Right atrium auricular region (tissue), 2 donors: ENCODE results near the gene TMEM63B. TPM values are rescaled to one million over a fixed set of nuclear protein-coding genes. Genes with fewer than 3 reads are reported as not detected.

Source experiments
- DNase-seq: peaks from one replicate; pipeline ENCODE4 v3.0.0-alpha.2; 2019; ENCODE audit warnings: low spot score
- H3K27ac ChIP-seq, 2 donors: fragments of 200-600 bp; sonication (generic); 1 replicate in 1 of 2; 2 replicates in 1 of 2; pipeline ENCODE4 v1.5.1; 2016 to 2019
- H3K27me3 ChIP-seq, 2 donors: fragments of 200-600 bp; sonication (generic); one replicate each; pipeline versions ENCODE4 v1.5.1 to v1.6.0; 2017 to 2019
- H3K36me3 ChIP-seq: fragments of 200-600 bp; sonication (generic); one replicate; pipeline ENCODE4 v1.5.1; 2016
- H3K4me1 ChIP-seq, 2 donors: fragments of 200-600 bp; sonication (generic); one replicate each; pipeline versions ENCODE4 v1.5.1 to v1.6.0; 2017 to 2019
- H3K4me3 ChIP-seq, 2 donors: fragments of 200-600 bp; sonication (generic); 1 replicate in 1 of 2; 2 replicates in 1 of 2; pipeline ENCODE4 v1.5.1; 2017 to 2019; ENCODE audit warnings: mild to moderate bottlenecking in 1 of 2, moderate library complexity in 1 of 2
- H3K9me3 ChIP-seq, 2 donors: fragments of 200-600 bp; sonication (generic); one replicate each; pipeline ENCODE4 v1.5.1; 2019
- CTCF ChIP-seq, 2 donors: fragments of 200-600 bp; sonication (generic); IDR thresholded peaks; one replicate each; pipeline ENCODE4 v1.5.1; 2019; ENCODE audit warnings: antibody characterized with exemption in 2 of 2
- total RNA-seq, 2 donors: library from RNA; depleted of rRNA; stranded (reverse); fragments of >200 nt; gene quantifications; one replicate each; pipeline ENCODE4 v1.1.0, GENCODE V29; 2016

Gene TMEM63B
- total RNA-seq, result 10 to 100 TPM; 29.2 to 37.1 TPM

- no peak for TF ChIP-seq CTCF (IDR thresholded peaks at IDR 0.05)
- Histone ChIP-seq H3K27me3 (no peaks in the 10 kb centered on the region), H3K36me3 (no peaks in the 10 kb centered on the region), H3K9me3 (no peaks in the 10 kb centered on the region), H3K27ac (peak within 1 kb of the TSS; percentile 93 to 96), H3K4me1 (peaks cover 0 to 50% of the 10 kb centered on the region in 2 donors), H3K4me3 (peak within 1 kb of the TSS; percentile 76 to 100)
- DNase-seq, result peak; percentile 81
Measured at GRCh38 chr6:44127186-44128019, at the start of gene TMEM63B, which contains the start of gene MRPL14. Gene TMEM63B (plus strand): TSS chr6:44127554. CDS start chr6:44134585, 7,031 bp downstream. Gene MRPL14 (minus strand): TSS chr6:44127452. CDS start chr6:44116611, 10,841 bp downstream.

GRCh38 chr6:44078219-44078826, 49.0 kb upstream of the TMEM63B start:
- Histone ChIP-seq H3K27ac (peak overlapping the region in 1 of 2 donors; percentile 67), H3K9me3 (no peaks in the 10 kb centered on the region), H3K27me3 (no peaks in the 10 kb centered on the region), H3K4me1 (peaks cover 3 to 50% of the 10 kb centered on the region in 2 donors), H3K4me3 (no peak overlapping the region), H3K36me3 (no peaks in the 10 kb centered on the region)
- no peak for TF ChIP-seq CTCF (IDR thresholded peaks at IDR 0.05)
- DNase-seq, result no peak

- Histone ChIP-seq H3K4me1 (peaks cover 3 to 43% of the 10 kb centered on the region in 2 donors), H3K27ac (no peak overlapping the region)
Measured at GRCh38 chr6:44078827-44079671, 48.3 kb upstream of the TMEM63B start.

DNA sequence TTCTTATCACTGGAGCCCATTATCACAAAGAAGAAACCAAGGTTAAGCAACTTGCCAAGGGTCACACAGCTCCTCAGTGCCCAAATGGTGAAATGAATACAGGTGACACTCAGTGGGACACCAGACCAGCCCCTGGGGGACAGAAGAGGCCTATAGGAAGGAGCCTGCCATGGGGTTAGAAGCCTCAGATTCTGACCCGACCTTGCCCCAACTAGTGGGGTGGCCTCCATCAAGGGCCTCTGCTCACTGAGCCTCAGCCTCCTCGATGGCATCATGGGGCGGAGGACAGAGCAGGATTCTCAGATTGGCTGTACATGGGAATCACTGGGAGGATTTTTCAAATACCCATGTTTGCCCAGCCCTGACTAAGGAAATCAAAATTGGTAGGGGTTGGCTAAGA, 47.7 kb upstream of the TMEM63B start:
- no peak for DNase-seq
- H3K27me3 ChIP-seq, result no peaks in the 10 kb centered on the region
- no peak for TF ChIP-seq CTCF (IDR thresholded peaks at IDR 0.05)
- no peaks in the 10 kb centered on the region for H3K36me3 ChIP-seq
- peaks cover 3 to 38% of the 10 kb centered on the region in 2 donors for H3K4me1 ChIP-seq
- H3K9me3 ChIP-seq, result no peaks in the 10 kb centered on the region
- no peak overlapping the region for H3K27ac ChIP-seq
- no peak overlapping the region for H3K4me3 ChIP-seq

More at GRCh38 chr6:44078827-44079671, 48.3 kb upstream of the TMEM63B start:
- Histone ChIP-seq H3K4me3 (no peak overlapping the region), H3K36me3 (no peaks in the 10 kb centered on the region), H3K27me3 (no peaks in the 10 kb centered on the region), H3K9me3 (no peaks in the 10 kb centered on the region)
- TF ChIP-seq CTCF (IDR thresholded peaks at IDR 0.05), result peak; percentile 87 to 93
- DNase-seq, result peak; percentile 87
